Kidney (tissue), 14 donors: Measurements from ENCODE around the gene SYNDIG1. TPM values are rescaled to one million over a fixed set of nuclear protein-coding genes. Genes with fewer than 3 reads are reported as not detected.

Experiments
- DNase-seq, 5 donors: peaks; one replicate each; pipeline ENCODE4 v3.0.0-alpha.2; 2013 to 2020
- FAIRE-seq: peaks from 2 replicates; lab custom pipeline; 2012; peaks lifted over from hg19 to GRCh38; lab: Jason Lieb, UNC
- H3K27ac ChIP-seq, 2 donors: one replicate each; pipeline ENCODE4 v1.7.0; 2013; ENCODE audit warnings: low read depth in 2 of 2, low read length in 2 of 2, inconsistent platforms in 1 of 2
- H3K27me3 ChIP-seq: one replicate; pipeline ENCODE4 v1.7.1; 2013; ENCODE audit warnings: low read length, inconsistent platforms; ENCODE audit not compliant: control insufficient read depth, insufficient read depth
- H3K36me3 ChIP-seq, 3 donors: one replicate each; pipeline versions ENCODE4 v1.7.0 to v1.7.1; 2013; ENCODE audit warnings: low read length in 3 of 3, control low read depth in 1 of 3, inconsistent platforms in 1 of 3; ENCODE audit not compliant: insufficient read depth in 3 of 3, control insufficient read depth in 2 of 3
- H3K4me1 ChIP-seq, 3 donors: one replicate each; pipeline versions ENCODE4 v1.7.0 to v1.7.1; 2013; ENCODE audit warnings: low read length in 3 of 3, inconsistent platforms in 1 of 3, low read depth in 1 of 3; ENCODE audit not compliant: control insufficient read depth in 2 of 3, insufficient read depth in 2 of 3
- H3K4me3 ChIP-seq, 3 donors: one replicate each; pipeline versions ENCODE4 v1.7.0 to v1.8.1; 2013; ENCODE audit warnings: low read length in 3 of 3, control low read depth in 1 of 3, inconsistent platforms in 1 of 3
- H3K9ac ChIP-seq, 3 donors: one replicate each; pipeline versions ENCODE4 v1.7.0 to v1.7.1; 2013; ENCODE audit warnings: low read length in 3 of 3, control low read depth in 1 of 3, inconsistent platforms in 1 of 3
- H3K9me3 ChIP-seq, 3 donors: one replicate each; pipeline versions ENCODE4 v1.7.0 to v1.7.1; 2013; ENCODE audit warnings: low read length in 3 of 3, control low read depth in 1 of 3, inconsistent platforms in 1 of 3; ENCODE audit not compliant: control insufficient read depth in 2 of 3, insufficient read depth in 1 of 3
- intact Hi-C: fragments of 100-400 bp; cut with DNase I; formaldehyde crosslinking; loops from one replicate; pipeline ENCODE4 v1.11.1; 2022
- polyA plus RNA-seq: library from polyadenylated mRNA; stranded (reverse); fragments of 350-450 nt; fragmentation: Illumina TruSeq; extraction: RNeasy Lipid Tissue Mini Kit (QIAGEN cat#74804); gene quantifications from one replicate; pipeline ENCODE4 v1.2.3, GENCODE V29; 2014; ENCODE audit warnings: low read depth, low replicate concordance; ENCODE audit not compliant: insufficient read depth
- total RNA-seq: library from RNA; stranded (reverse); fragmentation: NEBNext Ultra II Directional; extraction: Animal tissue kit (Norgen Biotek cat#: 25700); gene quantifications from one replicate; pipeline ENCODE4 v1.2.1, GENCODE V29; 2021
- TF ChIP-seq, protein P1 (sequence below): IDR thresholded peaks from 3 replicates; pipeline ENCODE4 v1.5.1; 2012; ENCODE audit warnings: mild to moderate bottlenecking, moderate library complexity, borderline replicate concordance; ENCODE audit not compliant: insufficient read depth; ENCODE audit errors: extremely low read depth
- donor health status: control.
- donor health status: control.
- donor health status: control.
- donor health status: control.
- donor health status: control.
- donor health status: DM: yes; HTN: yes; CAD: no.
- donor health status: Normal renal cell carcinoma (clear cell type).

The SYNDIG1 gene
- total and polyA plus RNA-seq, 2 donors from 2014 or later, result 5.4 to 8.2 TPM

DNA sequence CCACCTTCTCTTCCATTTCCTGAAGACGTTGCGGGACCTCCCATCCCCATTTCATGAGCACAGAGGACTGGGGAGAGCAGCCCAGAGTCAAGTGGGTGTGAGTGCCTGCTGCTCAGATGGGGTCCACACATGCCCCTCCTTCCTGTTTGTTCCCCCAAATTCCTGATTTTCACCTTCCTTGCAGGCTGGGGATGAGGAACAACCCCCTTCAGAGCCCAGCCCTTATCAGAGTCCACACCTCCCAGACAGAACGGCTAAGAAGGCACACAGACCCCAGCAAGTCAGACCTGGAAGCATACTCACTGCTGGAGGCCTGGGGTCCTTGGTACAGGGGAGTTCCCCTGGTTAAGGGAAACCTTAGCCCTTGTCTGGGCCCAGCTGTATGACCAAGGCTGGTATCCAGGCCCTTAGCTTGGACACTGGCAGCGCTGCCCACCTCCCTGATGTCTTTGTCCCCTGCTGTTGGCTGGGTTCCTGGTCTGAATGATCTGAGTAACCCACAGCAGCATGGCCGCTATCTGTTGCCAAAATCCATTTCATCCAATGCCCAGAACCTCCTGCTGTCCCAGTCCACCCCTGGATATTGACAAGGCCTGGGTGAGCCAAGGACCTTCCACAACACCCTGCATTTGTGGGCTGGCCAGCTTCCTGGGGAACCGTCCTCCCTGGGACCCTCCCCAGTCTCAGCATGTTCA lies 230.9 kb downstream of the SYNDIG1 start:
- H3K4me1 ChIP-seq, result peaks cover 0 to 18% (median 0%) of the 10 kb centered on the region in 3 donors
- intact Hi-C loops, result no loop called here
- H3K27me3 ChIP-seq, result no peaks in the 10 kb centered on the region
- H3K27ac ChIP-seq, result no peak overlapping the region
- no peak overlapping the region for H3K9ac ChIP-seq
- FAIRE-seq (no peak), DNase-seq (peak in 1 of 5 donors; percentile 11)
- no peak overlapping the region for H3K4me3 ChIP-seq
- TF ChIP-seq, protein P1, sequence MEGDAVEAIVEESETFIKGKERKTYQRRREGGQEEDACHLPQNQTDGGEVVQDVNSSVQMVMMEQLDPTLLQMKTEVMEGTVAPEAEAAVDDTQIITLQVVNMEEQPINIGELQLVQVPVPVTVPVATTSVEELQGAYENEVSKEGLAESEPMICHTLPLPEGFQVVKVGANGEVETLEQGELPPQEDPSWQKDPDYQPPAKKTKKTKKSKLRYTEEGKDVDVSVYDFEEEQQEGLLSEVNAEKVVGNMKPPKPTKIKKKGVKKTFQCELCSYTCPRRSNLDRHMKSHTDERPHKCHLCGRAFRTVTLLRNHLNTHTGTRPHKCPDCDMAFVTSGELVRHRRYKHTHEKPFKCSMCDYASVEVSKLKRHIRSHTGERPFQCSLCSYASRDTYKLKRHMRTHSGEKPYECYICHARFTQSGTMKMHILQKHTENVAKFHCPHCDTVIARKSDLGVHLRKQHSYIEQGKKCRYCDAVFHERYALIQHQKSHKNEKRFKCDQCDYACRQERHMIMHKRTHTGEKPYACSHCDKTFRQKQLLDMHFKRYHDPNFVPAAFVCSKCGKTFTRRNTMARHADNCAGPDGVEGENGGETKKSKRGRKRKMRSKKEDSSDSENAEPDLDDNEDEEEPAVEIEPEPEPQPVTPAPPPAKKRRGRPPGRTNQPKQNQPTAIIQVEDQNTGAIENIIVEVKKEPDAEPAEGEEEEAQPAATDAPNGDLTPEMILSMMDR, result no peak
- H3K36me3 ChIP-seq, result no peaks in the 10 kb centered on the region
- H3K9me3 ChIP-seq, result no peaks in the 10 kb centered on the region

DNA sequence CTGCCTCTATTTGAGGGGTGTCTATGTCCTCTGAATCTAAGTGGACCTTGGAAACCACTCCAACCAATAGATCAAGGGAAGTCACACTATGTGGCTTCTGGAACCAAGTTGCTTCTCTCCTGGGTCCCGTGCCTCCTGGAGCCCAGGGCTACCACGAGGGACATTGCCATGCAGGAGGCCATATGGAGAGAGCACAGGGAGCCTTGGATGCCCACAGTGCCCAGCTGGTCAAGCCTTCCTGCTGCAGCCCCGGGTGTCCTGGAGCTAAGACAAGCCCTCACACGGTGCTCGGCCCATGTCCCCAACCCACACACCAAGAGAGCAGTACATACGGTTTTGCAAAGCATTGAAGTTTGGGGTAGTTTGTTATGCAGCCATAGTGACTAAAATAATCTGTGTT lies 231.6 kb downstream of the SYNDIG1 start:
- TF ChIP-seq, protein P1, result no peak
- Histone ChIP-seq H3K4me3 (no peak overlapping the region), H3K27me3 (no peaks in the 10 kb centered on the region), H3K9ac (no peak overlapping the region), H3K36me3 (no peaks in the 10 kb centered on the region), H3K9me3 (no peaks in the 10 kb centered on the region), H3K27ac (no peak overlapping the region), H3K4me1 (peaks cover 0 to 11% (median 0%) of the 10 kb centered on the region in 3 donors)
- DNase-seq (peak in 1 of 5 donors; percentile 11), FAIRE-seq (no peak)
- intact Hi-C loops, result no loop called here

DNA sequence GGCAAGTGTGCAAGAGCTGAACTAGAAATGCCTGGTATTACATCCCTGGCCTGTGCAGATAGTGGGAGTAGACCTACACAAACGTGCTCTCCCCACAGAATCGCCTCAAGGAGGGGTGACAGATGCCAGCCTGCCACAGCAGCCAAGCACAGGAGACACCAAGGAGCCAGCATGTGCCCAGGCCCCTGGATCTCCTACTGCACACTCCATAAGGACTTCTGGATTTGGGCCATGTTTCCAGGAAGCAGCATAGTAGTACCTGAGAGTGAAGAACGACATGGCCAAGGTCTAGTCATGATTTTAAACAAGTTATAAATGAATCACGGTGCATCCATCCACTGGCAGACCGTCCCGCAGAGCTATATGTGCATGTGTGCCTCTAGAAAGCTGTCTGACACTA lies 232.2 kb downstream of the SYNDIG1 start:
- Histone ChIP-seq H3K27ac (no peak overlapping the region), H3K27me3 (no peaks in the 10 kb centered on the region), H3K9ac (no peak overlapping the region), H3K9me3 (no peaks in the 10 kb centered on the region), H3K4me3 (no peak overlapping the region), H3K4me1 (peaks cover 0 to 8% (median 0%) of the 10 kb centered on the region in 3 donors), H3K36me3 (no peaks in the 10 kb centered on the region)
- FAIRE-seq, result no peak
- intact Hi-C loops, result no loop called here
- peak in 1 of 5 donors; percentile 13 for DNase-seq
- TF ChIP-seq, protein P1, result no peak
